ENCODE data around the gene EFNA5.

DNA sequence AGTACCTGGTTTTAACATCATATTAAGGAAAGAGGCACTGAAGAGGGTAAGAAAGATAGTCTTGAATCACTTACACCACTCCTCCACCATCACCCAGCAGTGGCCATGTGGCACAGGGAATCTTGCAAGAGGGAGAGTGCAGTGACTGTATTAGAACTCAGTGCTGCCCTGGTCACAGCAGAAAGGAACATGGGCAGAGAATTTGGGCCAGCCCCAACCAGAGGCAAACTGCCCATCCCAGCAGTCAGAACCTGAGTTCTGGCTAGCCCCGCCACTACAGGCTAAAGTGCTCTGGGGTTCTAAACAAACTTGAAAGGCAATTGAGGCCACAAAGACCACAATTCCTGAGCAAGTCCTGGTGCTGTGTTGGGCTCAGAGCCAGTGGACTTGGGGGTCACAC, 16.7 kb upstream of the EFNA5 start:
- TF ChIP-seq, protein P1, sequence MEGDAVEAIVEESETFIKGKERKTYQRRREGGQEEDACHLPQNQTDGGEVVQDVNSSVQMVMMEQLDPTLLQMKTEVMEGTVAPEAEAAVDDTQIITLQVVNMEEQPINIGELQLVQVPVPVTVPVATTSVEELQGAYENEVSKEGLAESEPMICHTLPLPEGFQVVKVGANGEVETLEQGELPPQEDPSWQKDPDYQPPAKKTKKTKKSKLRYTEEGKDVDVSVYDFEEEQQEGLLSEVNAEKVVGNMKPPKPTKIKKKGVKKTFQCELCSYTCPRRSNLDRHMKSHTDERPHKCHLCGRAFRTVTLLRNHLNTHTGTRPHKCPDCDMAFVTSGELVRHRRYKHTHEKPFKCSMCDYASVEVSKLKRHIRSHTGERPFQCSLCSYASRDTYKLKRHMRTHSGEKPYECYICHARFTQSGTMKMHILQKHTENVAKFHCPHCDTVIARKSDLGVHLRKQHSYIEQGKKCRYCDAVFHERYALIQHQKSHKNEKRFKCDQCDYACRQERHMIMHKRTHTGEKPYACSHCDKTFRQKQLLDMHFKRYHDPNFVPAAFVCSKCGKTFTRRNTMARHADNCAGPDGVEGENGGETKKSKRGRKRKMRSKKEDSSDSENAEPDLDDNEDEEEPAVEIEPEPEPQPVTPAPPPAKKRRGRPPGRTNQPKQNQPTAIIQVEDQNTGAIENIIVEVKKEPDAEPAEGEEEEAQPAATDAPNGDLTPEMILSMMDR (IDR thresholded peaks at IDR 0.05; ENCODE audit: low read depth, low read length), result no peak
- TF ChIP-seq POLR2A (IDR thresholded peaks at IDR 0.05; ENCODE audit: extremely low read depth, insufficient read length), result no peak

Measured in NB4 (cell line).